OCI-LY7 (cell line): ENCODE data around the gene ROBO1. TPM values are rescaled to one million over a fixed set of nuclear protein-coding genes. Genes with fewer than 3 reads are reported as not detected.
"Not testable (repeated sequence)": the region's sequence is repeated elsewhere in the genome, so short reads cannot be mapped to it uniquely, and the experiment has no call there.

Experiments used
- BruUV-seq: library from RNA; stranded (reverse); fragments of 400-500 nt; replicated peaks from 2 replicates; lab custom pipeline; 2021; lab: Mats Ljungman, UMichigan
- CTCF ChIA-PET: fragments of 300-600 bp; sonication (Branson Sonifier 250); formaldehyde crosslinking; loops from one replicate; lab custom pipeline; 2022; ENCODE audit warnings: antibody characterized with exemption; ENCODE audit not compliant: unreplicated experiment; lab: Charles Lee
- POLR2A ChIA-PET: fragments of 300-600 bp; sonication (Branson Sonifier 250); formaldehyde crosslinking; loops from one replicate; lab custom pipeline; 2022; ENCODE audit warnings: antibody characterized with exemption; lab: Charles Lee
- DNase-seq: peaks from one replicate; pipeline ENCODE4 v3.0.0-alpha.2; 2015; ENCODE audit warnings: low spot score
- H2AFZ ChIP-seq: fragments of 200-600 bp; sonication (generic), shearing (Covaris generic); 2 replicates; pipeline ENCODE4 v1.6.1; 2014; ENCODE audit warnings: mild to moderate bottlenecking, antibody characterized with exemption, low read length, moderate library complexity
- H3K27ac ChIP-seq: fragments of 200-600 bp; sonication (generic); 2 replicates; pipeline ENCODE4 v1.5.1; 2014; ENCODE audit warnings: mixed run types, low read depth, mild to moderate bottlenecking, moderate library complexity, low read length, inconsistent platforms; ENCODE audit not compliant: poor library complexity, severe bottlenecking
- H3K36me3 ChIP-seq: fragments of 200-600 bp; sonication (generic); 2 replicates; pipeline ENCODE4 v1.6.1; 2014; ENCODE audit warnings: mild to moderate bottlenecking, antibody characterized with exemption, low read length, moderate library complexity, mixed read lengths; ENCODE audit not compliant: insufficient read depth
- H3K4me1 ChIP-seq: fragments of 200-600 bp; sonication (generic); 2 replicates; pipeline ENCODE4 v1.5.1; 2014; ENCODE audit warnings: mild to moderate bottlenecking, low read length; ENCODE audit not compliant: insufficient read depth, poor library complexity, severe bottlenecking
- H3K4me2 ChIP-seq: fragments of 200-600 bp; sonication (generic); 2 replicates; pipeline ENCODE4 v1.6.1; 2014; ENCODE audit warnings: mild to moderate bottlenecking, low read length
- H3K4me3 ChIP-seq: fragments of 200-600 bp; sonication (generic); 2 replicates; pipeline ENCODE4 v1.5.1; 2014; ENCODE audit warnings: mild to moderate bottlenecking, low read depth, low read length; ENCODE audit not compliant: poor library complexity, severe bottlenecking
- H3K79me2 ChIP-seq: fragments of 200-600 bp; sonication (generic); 2 replicates; pipeline ENCODE4 v1.6.1; 2016; ENCODE audit warnings: low read depth, mild to moderate bottlenecking, low read length, moderate library complexity, mixed read lengths; ENCODE audit not compliant: insufficient read depth
- H3K9me2 ChIP-seq: fragments of 200-600 bp; sonication (generic); 2 replicates; pipeline ENCODE4 v1.6.1; 2016; ENCODE audit warnings: mild to moderate bottlenecking, low read length, mixed read lengths; ENCODE audit not compliant: insufficient read depth
- H3K9me3 ChIP-seq: fragments of 200-600 bp; sonication (generic); 2 replicates; pipeline ENCODE4 v1.6.1; 2014; ENCODE audit warnings: mild to moderate bottlenecking, mixed run types, low read length, mixed read lengths
- H4K20me1 ChIP-seq: fragments of 200-600 bp; sonication (generic); 2 replicates; pipeline ENCODE4 v1.6.1; 2014; ENCODE audit warnings: mild to moderate bottlenecking, antibody characterized with exemption, low read length, moderate library complexity, mixed read lengths; ENCODE audit not compliant: insufficient read depth
- CTCF ChIP-seq: fragments of 200-600 bp; sonication (generic); conservative IDR thresholded peaks from 2 replicates; pipeline ENCODE4 v1.5.1; 2014; ENCODE audit warnings: mild to moderate bottlenecking, antibody characterized with exemption, low read length, moderate library complexity, mixed read lengths
- EZH2phosphoT487 ChIP-seq: fragments of 200-600 bp; sonication (generic); IDR thresholded peaks from 2 replicates; pipeline ENCODE4 v1.6.1; 2018; ENCODE audit warnings: low read depth, borderline replicate concordance, mild to moderate bottlenecking, mixed run types, antibody characterized with exemption, low read length, moderate library complexity, mixed read lengths
- intact Hi-C: fragments of 100-400 bp; cut with micrococcal nuclease; formaldehyde crosslinking; loops from one replicate; pipeline ENCODE4 v1.10.0; 2022; ENCODE audit not compliant: unreplicated experiment
- total RNA-seq, 2 experiments: library from RNA; depleted of rRNA in 1 of 2; stranded (reverse); fragments of >200 nt in 1 of 2; shearing (Covaris generic) in 1 of 2; gene quantifications; 2 replicates each; pipeline ENCODE4 v1.2.3, GENCODE V29; 2014 to 2022

ROBO1 gene
- total RNA-seq, 2 experiments from 2014 or later, result not detected

- Histone ChIP-seq H4K20me1 (no peaks in the 10 kb centered on the region), H3K9me3 (no peaks in the 10 kb centered on the region), H3K4me2 (no peak overlapping the region), H3K79me2 (no peaks in the 10 kb centered on the region), H3K9me2 (no peaks in the 10 kb centered on the region), H3K4me3 (no peak overlapping the region), H3K36me3 (no peaks in the 10 kb centered on the region), H2AFZ (no peak overlapping the region), H3K27ac (no peak overlapping the region), H3K4me1 (no peaks in the 10 kb centered on the region)
- no TSS peak for BruUV-seq
- intact Hi-C loops, result no loop called here
- ChIA-PET CTCF (no interaction called here), POLR2A (no interaction called here)
- TF ChIP-seq CTCF (no peak), EZH2phosphoT487 (no peak)
- DNase-seq, result no peak
These were observed 261.0 kb downstream of the ROBO1 start for GRCh38 chr3:79506751-79507150.

- H3K9me2 ChIP-seq, H3K4me1 ChIP-seq, DNase-seq, H3K79me2 ChIP-seq, H3K27ac ChIP-seq, H3K9me3 ChIP-seq, H3K36me3 ChIP-seq, POLR2A ChIA-PET, H3K4me3 ChIP-seq, BruUV-seq, H3K4me2 ChIP-seq, H2AFZ ChIP-seq, H4K20me1 ChIP-seq, intact Hi-C loops, CTCF ChIA-PET: not testable (repeated sequence)
These were observed 265.5 kb downstream of the ROBO1 start for GRCh38 chr3:79502216-79502681.

- ChIA-PET CTCF (no interaction called here), POLR2A (no interaction called here)
- no peaks in the 10 kb centered on the region for H4K20me1 ChIP-seq
- H3K4me3 ChIP-seq, result no peak overlapping the region
- H3K4me1 ChIP-seq, result no peaks in the 10 kb centered on the region
- no peaks in the 10 kb centered on the region for H3K9me3 ChIP-seq
- no peaks in the 10 kb centered on the region for H3K9me2 ChIP-seq
- intact Hi-C loops, result no loop called here
- H3K27ac ChIP-seq, result no peak overlapping the region
- BruUV-seq, result no TSS peak
- DNase-seq, result peak; percentile 5
- TF ChIP-seq EZH2phosphoT487 (no peak), CTCF (peak; percentile 87)
- no peak overlapping the region for H2AFZ ChIP-seq
- H3K4me2 ChIP-seq, result no peak overlapping the region
- no peaks in the 10 kb centered on the region for H3K36me3 ChIP-seq
- H3K79me2 ChIP-seq, result no peaks in the 10 kb centered on the region
These were observed 270.2 kb downstream of the ROBO1 start for GRCh38 chr3:79497447-79498111.
